Mucosa of stomach (tissue), 1 donor: ENCODE measurements around the gene BFSP1.

Experiments used
- H3K27me3 ChIP-seq: one replicate; pipeline ENCODE4 v1.7.0; 2013; ENCODE audit warnings: mild to moderate bottlenecking, low read length; ENCODE audit not compliant: control insufficient read depth, insufficient read depth
- H3K36me3 ChIP-seq: one replicate; pipeline ENCODE4 v1.7.0; 2013; ENCODE audit warnings: low read length; ENCODE audit not compliant: control insufficient read depth, insufficient read depth
- H3K4me1 ChIP-seq: one replicate; pipeline ENCODE4 v1.7.0; 2013; ENCODE audit warnings: mild to moderate bottlenecking, low read length; ENCODE audit not compliant: control insufficient read depth, insufficient read depth
- H3K4me3 ChIP-seq: one replicate; pipeline ENCODE4 v1.7.0; 2013; ENCODE audit warnings: low read length
- H3K9ac ChIP-seq: one replicate; pipeline ENCODE4 v1.7.0; 2013; ENCODE audit warnings: mild to moderate bottlenecking, low read length, moderate library complexity
- H3K9me3 ChIP-seq: one replicate; pipeline ENCODE4 v1.7.0; 2013; ENCODE audit warnings: mild to moderate bottlenecking, low read length, moderate library complexity; ENCODE audit not compliant: control insufficient read depth
- donor health status: Pancreatic carcinoma.

Gene BFSP1

DNA sequence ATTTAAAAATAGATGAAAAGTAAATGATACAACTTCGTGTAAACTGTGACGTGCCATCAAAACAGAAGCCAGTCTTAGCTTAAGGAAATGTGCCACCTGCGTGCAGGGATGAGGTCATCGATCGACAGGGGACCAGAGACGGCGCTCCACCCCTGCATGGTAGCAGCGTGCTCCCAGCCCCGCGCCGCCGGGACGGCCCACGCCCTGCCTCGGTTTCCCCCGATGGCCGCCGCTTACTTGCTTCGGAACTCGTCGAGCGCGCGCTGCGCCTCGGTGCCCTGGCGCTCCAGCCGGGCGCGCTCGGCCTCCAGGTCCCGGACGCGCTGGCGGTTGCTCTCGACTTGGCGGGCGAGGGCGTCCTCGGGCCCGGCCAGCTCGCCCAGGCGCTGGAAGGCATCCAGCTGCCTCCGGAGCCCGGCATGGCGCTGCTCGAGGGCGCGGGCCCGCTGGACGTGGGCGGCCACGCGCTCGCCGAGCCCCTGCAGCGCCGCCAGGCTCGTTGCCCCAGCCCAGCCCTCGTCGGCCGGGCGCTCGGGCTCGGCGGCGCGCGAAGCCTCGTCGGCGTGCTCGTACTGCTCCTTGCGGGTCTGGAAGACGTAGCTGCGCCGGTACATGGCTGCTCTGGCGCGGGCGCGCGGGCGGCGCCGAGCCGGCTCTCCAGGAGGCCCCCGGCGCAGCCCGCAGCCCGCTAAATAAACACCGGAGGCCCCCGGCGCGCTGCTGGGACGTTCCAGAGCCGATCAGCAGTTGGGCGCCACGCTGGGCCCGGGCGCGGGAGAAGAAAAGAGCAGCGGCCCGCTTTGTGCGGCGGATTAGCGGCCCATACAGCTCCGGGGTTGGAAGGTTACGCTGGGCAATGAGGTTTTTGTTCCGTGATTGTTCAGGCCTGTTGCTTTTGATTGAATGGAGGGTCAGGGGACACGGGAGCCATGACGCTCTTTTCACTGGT is at the start of gene BFSP1:
BFSP1 (minus strand) TSS at position 664 of the 949 bp plus-strand sequence; CDS start at position 614, 50 bp downstream.
- H3K9me3 ChIP-seq, result no peaks in the 10 kb centered on the region
- no peaks in the 10 kb centered on the region for H3K27me3 ChIP-seq
- H3K4me1 ChIP-seq, result no peaks in the 10 kb centered on the region

DNA sequence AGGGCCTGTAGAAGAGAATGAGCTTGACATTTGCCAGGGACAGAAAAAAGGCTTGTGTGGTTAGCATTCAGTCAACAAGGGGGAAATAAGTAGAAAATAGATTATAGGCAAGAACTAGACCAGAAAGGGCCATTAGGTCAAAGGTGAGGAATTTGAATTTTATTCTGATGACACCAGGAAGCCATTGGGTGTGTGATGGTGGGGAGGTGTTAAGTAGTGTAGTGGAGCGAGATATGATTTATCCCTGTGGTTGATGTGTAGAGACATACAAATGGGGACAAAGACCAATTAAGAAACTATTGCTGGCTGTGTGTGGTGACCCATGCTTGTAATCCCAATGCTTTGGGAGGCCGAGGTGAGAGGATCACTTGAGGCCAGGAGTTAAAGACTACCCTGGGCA is 49.7 kb upstream of the BFSP1 start:
- H3K36me3 ChIP-seq, result no peaks in the 10 kb centered on the region
- no peak overlapping the region for H3K9ac ChIP-seq
- peaks cover 19% of the 10 kb centered on the region for H3K4me1 ChIP-seq
- no peaks in the 10 kb centered on the region for H3K9me3 ChIP-seq
- no peak overlapping the region for H3K4me3 ChIP-seq
- no peaks in the 10 kb centered on the region for H3K27me3 ChIP-seq

More for the DNA sequence above, at the start of gene BFSP1:
- H3K36me3 ChIP-seq, result no peaks in the 10 kb centered on the region
- peak within 1 kb of the TSS; percentile 50 for H3K9ac ChIP-seq
- H3K4me3 ChIP-seq, result no peak within 1 kb of the TSS

DNA sequence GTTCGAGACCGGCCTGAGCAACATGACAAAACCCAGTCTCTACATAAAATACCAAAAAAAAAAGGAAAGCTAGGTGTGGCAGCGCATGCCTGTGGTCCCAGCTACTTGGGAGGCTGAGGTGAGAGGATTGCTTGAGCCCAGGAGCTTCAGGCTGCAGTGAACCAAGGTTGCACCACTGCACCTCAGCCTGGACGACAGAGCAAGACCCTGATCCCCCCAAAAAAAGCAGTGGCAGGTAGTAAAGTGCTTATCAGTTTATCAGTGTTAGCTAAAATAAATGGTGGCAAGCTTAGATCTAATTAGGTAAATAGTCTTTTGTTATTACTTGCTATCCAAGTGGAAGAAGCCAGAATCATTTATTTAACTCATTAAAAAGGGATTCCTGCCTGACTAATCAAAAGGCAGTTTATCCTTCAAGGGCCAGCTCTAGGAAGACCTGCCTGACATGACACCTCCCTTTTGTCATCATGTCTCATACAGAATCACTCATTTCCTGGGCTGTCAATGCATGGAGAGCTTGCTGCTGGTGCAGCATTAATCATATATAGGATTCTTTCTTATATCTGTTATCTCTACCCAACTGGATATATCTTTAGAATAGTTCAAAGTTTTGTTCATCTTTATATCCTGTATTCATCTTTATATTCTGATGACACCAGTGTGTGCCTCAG is 48.3 kb upstream of the BFSP1 start:
- no peaks in the 10 kb centered on the region for H3K36me3 ChIP-seq
- no peak overlapping the region for H3K9ac ChIP-seq
- peaks cover 12% of the 10 kb centered on the region for H3K4me1 ChIP-seq
- no peaks in the 10 kb centered on the region for H3K9me3 ChIP-seq
- H3K4me3 ChIP-seq, result no peak overlapping the region
- H3K27me3 ChIP-seq, result no peaks in the 10 kb centered on the region

DNA sequence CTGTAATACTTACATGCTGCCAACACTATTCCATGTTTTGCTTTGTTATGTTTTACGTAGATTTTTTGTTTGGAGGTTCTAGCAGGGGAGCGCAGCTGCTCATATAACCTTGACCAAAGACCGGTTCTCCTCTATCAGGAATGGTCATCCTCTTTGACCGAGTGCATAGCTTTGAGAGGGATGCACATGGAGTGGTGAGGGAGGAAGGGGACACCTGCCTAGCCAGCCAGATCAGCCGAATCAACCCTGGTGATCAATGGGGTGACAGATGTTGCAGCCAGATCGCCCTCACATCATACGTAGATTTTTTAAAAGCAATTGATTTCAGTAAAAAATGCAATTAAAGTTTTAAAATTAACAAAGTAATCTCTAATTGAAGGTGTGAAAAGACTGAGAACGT is 45.0 kb upstream of the BFSP1 start:
- Histone ChIP-seq H3K4me1 (peaks cover 12% of the 10 kb centered on the region), H3K9ac (no peak overlapping the region)

DNA sequence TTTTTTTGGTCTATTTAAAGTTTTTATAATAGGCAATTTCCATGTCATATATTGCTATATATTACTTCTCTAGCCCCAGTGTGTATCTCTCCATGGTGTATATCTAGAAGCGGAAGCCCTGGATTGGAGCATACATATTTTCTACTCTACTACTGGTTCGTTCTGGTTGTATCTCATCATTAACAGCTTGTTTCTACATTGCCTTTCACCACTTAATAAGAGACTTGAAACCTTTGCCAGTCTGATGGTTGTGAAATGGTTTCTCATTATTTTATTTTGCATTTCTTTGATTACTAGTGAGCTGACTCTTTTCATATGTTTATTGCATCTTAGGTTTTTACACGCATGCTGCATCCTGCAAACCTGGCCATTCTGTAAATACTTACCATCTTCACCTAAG is 42.3 kb upstream of the BFSP1 start:
- Histone ChIP-seq H3K27me3 (no peaks in the 10 kb centered on the region), H3K9me3 (no peaks in the 10 kb centered on the region), H3K4me1 (peaks cover 8% of the 10 kb centered on the region), H3K4me3 (no peak overlapping the region), H3K36me3 (no peaks in the 10 kb centered on the region), H3K9ac (no peak overlapping the region)

More for the DNA sequence above, 45.0 kb upstream of the BFSP1 start:
- H3K27me3 ChIP-seq, result no peaks in the 10 kb centered on the region
- no peaks in the 10 kb centered on the region for H3K36me3 ChIP-seq
- no peak overlapping the region for H3K4me3 ChIP-seq
- H3K9me3 ChIP-seq, result no peaks in the 10 kb centered on the region

DNA sequence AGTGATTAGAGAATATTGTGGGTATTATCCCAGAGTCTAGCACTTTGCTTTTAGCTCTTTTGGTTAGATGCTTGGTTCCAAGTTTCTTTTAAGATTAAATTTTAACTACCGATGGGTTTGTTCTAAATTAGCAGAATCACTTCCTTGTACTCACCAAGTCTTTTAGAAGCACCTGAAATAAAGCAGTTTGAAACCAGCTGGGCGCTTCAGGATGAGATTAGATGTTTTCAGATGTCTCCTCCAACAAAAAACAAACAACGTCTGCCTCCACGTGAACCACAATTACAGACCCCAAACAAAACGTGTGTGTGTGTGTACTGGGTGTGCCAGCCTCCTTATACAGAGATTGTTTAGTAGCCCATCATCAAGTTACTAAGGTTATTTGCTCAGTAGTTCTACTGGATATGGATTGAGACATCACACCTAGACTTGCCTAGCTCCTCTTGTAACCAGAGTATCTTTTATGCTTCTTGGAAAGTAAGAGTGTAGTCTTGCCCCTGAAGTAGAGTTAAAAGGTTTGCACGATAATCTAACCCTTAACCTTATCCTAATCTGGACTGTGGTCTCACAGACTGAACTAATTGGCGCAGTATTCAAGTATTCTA is 41.0 kb upstream of the BFSP1 start:
- H3K4me1 ChIP-seq, result peaks cover 10% of the 10 kb centered on the region
- H3K9me3 ChIP-seq, result no peaks in the 10 kb centered on the region
- no peaks in the 10 kb centered on the region for H3K27me3 ChIP-seq
- no peaks in the 10 kb centered on the region for H3K36me3 ChIP-seq
- no peak overlapping the region for H3K4me3 ChIP-seq
- H3K9ac ChIP-seq, result peak overlapping the region; percentile 27

DNA sequence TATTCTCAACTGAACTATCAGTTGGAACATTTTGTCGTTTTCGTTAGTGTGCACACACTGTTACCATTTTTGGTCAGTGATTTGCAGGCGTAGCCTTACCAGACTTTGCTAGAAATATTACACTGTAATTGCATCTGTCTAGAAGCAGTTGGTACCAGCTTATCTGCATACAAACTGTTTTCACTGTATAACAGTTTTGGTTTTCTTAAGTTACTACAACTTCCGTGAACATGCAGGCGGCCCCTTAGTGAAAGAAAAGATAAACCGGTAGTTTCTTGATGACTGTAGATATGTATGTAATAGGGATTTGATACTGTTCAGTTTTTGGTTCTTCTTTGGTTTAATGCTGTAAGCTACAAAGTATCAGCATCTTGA is 40.0 kb upstream of the BFSP1 start:
- Histone ChIP-seq H3K36me3 (no peaks in the 10 kb centered on the region), H3K9ac (peak overlapping the region; percentile 94), H3K27me3 (no peaks in the 10 kb centered on the region), H3K4me1 (peaks cover 10% of the 10 kb centered on the region), H3K4me3 (peak overlapping the region; percentile 89), H3K9me3 (no peaks in the 10 kb centered on the region)

DNA sequence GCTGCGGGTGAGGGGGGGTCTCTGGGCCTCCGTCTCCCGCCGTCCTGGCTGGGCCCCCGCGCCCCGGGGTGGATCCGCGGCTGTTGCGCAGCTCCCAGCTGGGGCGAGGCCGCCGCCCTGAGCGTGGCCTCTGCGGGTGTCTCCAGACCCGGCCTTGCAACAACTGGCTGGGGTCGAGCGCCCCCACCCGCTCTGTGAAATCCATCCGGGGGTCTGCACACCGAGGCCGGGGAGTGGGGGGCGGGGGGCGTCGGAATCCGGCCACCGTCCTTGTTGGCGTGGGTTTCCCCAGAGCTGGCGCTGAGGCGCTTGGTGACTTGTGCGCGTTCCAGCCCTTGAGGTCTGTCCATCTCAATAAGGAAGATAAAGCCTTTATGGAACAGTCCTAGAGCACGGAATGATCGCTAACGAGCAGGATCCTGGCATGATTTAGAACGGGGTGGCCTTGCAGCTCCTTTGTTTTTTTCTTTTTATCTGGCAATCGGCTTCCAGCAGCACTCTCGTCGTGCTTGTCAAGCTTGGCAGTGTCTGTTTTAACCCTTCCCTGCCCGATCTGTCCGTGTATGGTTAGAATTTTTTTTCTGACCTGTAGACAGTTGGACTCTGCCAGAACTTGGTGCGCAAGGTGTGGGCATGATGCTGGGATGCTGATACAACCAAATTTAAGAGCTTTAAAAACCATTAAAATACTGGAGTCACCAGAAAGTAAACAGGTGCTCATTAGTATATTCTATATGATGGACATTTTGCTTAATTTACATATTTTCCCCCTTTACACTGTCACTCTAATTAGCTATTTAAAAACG is 39.4 kb upstream of the BFSP1 start:
- H3K9ac ChIP-seq, result peak overlapping the region; percentile 94
- H3K4me3 ChIP-seq, result peak overlapping the region; percentile 89
- H3K9me3 ChIP-seq, result no peaks in the 10 kb centered on the region
- no peaks in the 10 kb centered on the region for H3K36me3 ChIP-seq
- H3K4me1 ChIP-seq, result peaks cover 11% of the 10 kb centered on the region
- H3K27me3 ChIP-seq, result no peaks in the 10 kb centered on the region

DNA sequence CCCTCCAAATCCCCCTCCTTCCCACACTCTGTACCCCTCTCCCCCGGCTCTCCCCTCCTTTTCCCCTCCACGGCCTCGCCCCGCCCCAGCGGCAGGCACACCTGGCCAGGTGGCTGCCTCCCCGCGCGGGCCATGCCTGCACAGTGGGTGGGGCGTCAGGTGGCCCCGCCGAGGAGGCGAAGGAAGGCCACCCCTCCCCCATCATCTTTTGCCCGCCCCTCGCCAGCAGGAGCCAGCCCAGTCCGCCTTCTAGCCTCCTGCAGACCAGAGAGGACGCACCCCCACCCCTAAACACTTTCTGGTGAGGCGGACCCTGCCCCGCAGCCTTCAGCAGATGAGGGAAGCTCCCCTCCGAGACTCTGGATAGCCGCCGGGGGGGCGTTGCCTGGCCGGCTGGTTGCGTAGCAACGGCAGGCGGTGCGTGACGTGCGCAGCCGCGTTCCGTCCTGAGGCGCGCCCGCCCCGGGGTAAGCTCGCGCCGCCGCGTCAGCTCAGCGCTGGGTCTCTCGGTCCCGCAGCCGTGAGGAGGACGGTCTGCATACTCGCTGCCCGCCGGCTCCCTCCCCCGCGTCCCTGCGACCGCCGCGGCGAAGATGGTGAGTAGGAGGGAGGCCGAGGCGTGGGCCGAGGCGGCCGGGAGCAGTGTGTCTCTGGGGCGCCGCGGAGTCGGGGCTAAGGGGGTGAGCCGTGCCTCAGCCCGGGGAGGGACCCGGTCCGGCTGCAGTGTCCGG is 38.6 kb upstream of the BFSP1 start, which contains the start of gene DSTN:
DSTN (plus strand) TSS at position 460 of the 731 bp plus-strand sequence; CDS start at position 594, 134 bp downstream.
- Histone ChIP-seq H3K9ac (peak within 1 kb of the TSS; percentile 94), H3K36me3 (no peaks in the 10 kb centered on the region), H3K4me3 (peak within 1 kb of the TSS; percentile 89), H3K27me3 (no peaks in the 10 kb centered on the region), H3K4me1 (peaks cover 14% of the 10 kb centered on the region), H3K9me3 (no peaks in the 10 kb centered on the region)

DNA sequence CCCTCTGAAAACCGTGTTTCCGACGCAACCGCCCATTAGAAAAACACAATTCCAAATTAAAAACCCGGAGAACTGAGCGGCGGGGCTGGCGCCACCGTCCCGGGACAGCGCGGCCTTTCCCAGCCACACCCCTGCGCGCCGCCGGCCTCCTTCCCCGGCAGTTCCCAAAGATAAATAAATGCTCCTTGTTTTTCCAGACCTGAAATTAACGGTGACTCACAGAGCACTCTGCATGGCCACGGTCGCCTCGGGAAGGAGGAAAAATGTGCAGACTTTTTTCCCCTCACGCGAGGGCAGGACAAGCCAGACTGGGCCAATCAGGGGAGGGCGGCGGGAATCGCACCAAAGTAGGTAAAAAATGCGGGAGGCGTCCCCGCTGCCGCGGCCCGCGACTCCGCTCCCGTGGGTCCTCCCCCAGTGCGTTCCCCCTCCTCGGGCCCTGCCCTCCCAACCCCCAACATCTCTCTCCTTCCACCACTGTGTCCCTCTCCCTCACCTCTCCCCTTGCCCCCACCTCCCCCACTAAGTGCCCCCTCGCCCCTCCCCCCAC is 37.9 kb upstream of the BFSP1 start:
- peak overlapping the region; percentile 56 for H3K9ac ChIP-seq

More for the DNA sequence above, 37.9 kb upstream of the BFSP1 start:
- no peaks in the 10 kb centered on the region for H3K36me3 ChIP-seq
- no peaks in the 10 kb centered on the region for H3K9me3 ChIP-seq
- H3K4me3 ChIP-seq, result no peak overlapping the region
- H3K27me3 ChIP-seq, result no peaks in the 10 kb centered on the region
- peaks cover 14% of the 10 kb centered on the region for H3K4me1 ChIP-seq
